Measurements from ENCODE around the gene ERG. TPM values are rescaled to one million over a fixed set of nuclear protein-coding genes. Genes with fewer than 3 reads are reported as not detected.

ERG gene
- total and polyA plus RNA-seq, 9 donors = 13.5 to 20.7 (median 16.8) TPM

GRCh38 chr21:38334866-38335265, 163.4 kb downstream of the ERG start:
- H3K4me1 ChIP-seq (ENCODE audit: control insufficient read depth, insufficient read depth, low read length) = peaks cover 12% of the 10 kb centered on the region
- no peaks in the 10 kb centered on the region for H3K36me3 ChIP-seq (ENCODE audit: control insufficient read depth, insufficient read depth, low read length)
- DNase-seq = no peak
- no peak overlapping the region for H3K27ac ChIP-seq (ENCODE audit: low read length)
- 85% methylated on average over 6 of the region's 8 CpGs for WGBS (ENCODE audit: insufficient coverage)
- no peaks in the 10 kb centered on the region for H3K9me3 ChIP-seq (replicated peaks; ENCODE audit: control insufficient read depth, low read depth, low read length)
- H3K27me3 ChIP-seq (ENCODE audit: control insufficient read depth, insufficient read depth, low read length) = peaks cover 2% of the 10 kb centered on the region
- H3K4me3 ChIP-seq (ENCODE audit: low read length) = no peak overlapping the region

GRCh38 chr21:38333301-38334272, 164.7 kb downstream of the ERG start:
- peaks cover 12% of the 10 kb centered on the region for H3K4me1 ChIP-seq (ENCODE audit: control insufficient read depth, insufficient read depth, low read length)
- H3K4me3 ChIP-seq (ENCODE audit: low read length) = no peak overlapping the region
- no peak overlapping the region for H3K27ac ChIP-seq (ENCODE audit: low read length)
- 89% methylated on average over 1 of the region's 8 CpGs for WGBS (ENCODE audit: insufficient coverage)
- DNase-seq = peak; percentile 52
- peaks cover 2% of the 10 kb centered on the region for H3K27me3 ChIP-seq (ENCODE audit: control insufficient read depth, insufficient read depth, low read length)
- no peaks in the 10 kb centered on the region for H3K9me3 ChIP-seq (replicated peaks; ENCODE audit: control insufficient read depth, low read depth, low read length)
- H3K36me3 ChIP-seq (ENCODE audit: control insufficient read depth, insufficient read depth, low read length) = no peaks in the 10 kb centered on the region

- Histone ChIP-seq H3K4me3 (ENCODE audit: low read length) (no peak overlapping the region), H3K36me3 (ENCODE audit: control insufficient read depth, insufficient read depth, low read length) (no peaks in the 10 kb centered on the region), H3K9me3 (replicated peaks; ENCODE audit: control insufficient read depth, low read depth, low read length) (no peaks in the 10 kb centered on the region), H3K4me1 (ENCODE audit: control insufficient read depth, insufficient read depth, low read length) (peaks cover 27% of the 10 kb centered on the region), H3K27ac (ENCODE audit: low read length) (no peak overlapping the region), H3K27me3 (ENCODE audit: control insufficient read depth, insufficient read depth, low read length) (no peaks in the 10 kb centered on the region)
- WGBS (ENCODE audit: insufficient coverage) = 57% methylated on average over 1 of the region's 2 CpGs
- DNase-seq = no peak
Measured at GRCh38 chr21:38330666-38331065, 167.6 kb downstream of the ERG start.

Other genes starting within 250 kb of the ERG start
- 0.27 TPM for gene KCNJ15, start 241.5 kb downstream of the ERG start, total RNA-seq
- gene KCNJ15, start 241.5 kb downstream of the ERG start, polyA plus RNA-seq (ENCODE audit: insufficient read depth in 1 of 8, insufficient read length in 8 of 8, low replicate concordance in 1 of 8) = 1 to 10 TPM in 1 of 8 donors, under 1 TPM in 7; 0.24 to 2.3 (median 0.43) TPM